ENCODE data around the gene SLC44A5. TPM values are rescaled to one million over a fixed set of nuclear protein-coding genes. Genes with fewer than 3 reads are reported as not detected.

The SLC44A5 gene
- total RNA-seq, 1 donor from 2014 or later, result 15.4 TPM

- DNase-seq, result no peak
- no peaks in the 10 kb centered on the region for H3K9me3 Mint-ChIP-seq (ENCODE audit: unreplicated experiment)
Observed at GRCh38 chr1:75426688-75427087, 184.2 kb downstream of the SLC44A5 start.

GRCh38 chr1:75425001-75425650 is 185.8 kb downstream of the SLC44A5 start:
- TF ChIP-seq CTCF (IDR thresholded peaks at IDR 0.05; ENCODE audit: partially characterized antibody, unreplicated experiment), result no peak
- no peak for DNase-seq
- no peak overlapping the region for H3K27ac Mint-ChIP-seq (ENCODE audit: unreplicated experiment)
- no peak overlapping the region for H3K4me3 Mint-ChIP-seq (ENCODE audit: unreplicated experiment)
- no peaks in the 10 kb centered on the region for H3K9me3 Mint-ChIP-seq (ENCODE audit: unreplicated experiment)
- H3K36me3 Mint-ChIP-seq (ENCODE audit: unreplicated experiment), result no peaks in the 10 kb centered on the region
- H3K27me3 Mint-ChIP-seq (ENCODE audit: unreplicated experiment), result no peaks in the 10 kb centered on the region
- H3K4me1 Mint-ChIP-seq (ENCODE audit: low read depth, unreplicated experiment), result peaks cover 3% of the 10 kb centered on the region

More at GRCh38 chr1:75426688-75427087, 184.2 kb downstream of the SLC44A5 start:
- TF ChIP-seq CTCF (IDR thresholded peaks at IDR 0.05; ENCODE audit: partially characterized antibody, unreplicated experiment), result no peak
- Mint-ChIP-seq H3K4me1 (ENCODE audit: low read depth, unreplicated experiment) (peaks cover 3% of the 10 kb centered on the region), H3K4me3 (ENCODE audit: unreplicated experiment) (no peak overlapping the region), H3K27me3 (ENCODE audit: unreplicated experiment) (peaks cover 2% of the 10 kb centered on the region), H3K27ac (ENCODE audit: unreplicated experiment) (no peak overlapping the region), H3K36me3 (ENCODE audit: unreplicated experiment) (no peaks in the 10 kb centered on the region)

- DNase-seq, result no peak
- no peak overlapping the region for H3K4me3 Mint-ChIP-seq (ENCODE audit: unreplicated experiment)
- H3K27ac Mint-ChIP-seq (ENCODE audit: unreplicated experiment), result no peak overlapping the region
- H3K9me3 Mint-ChIP-seq (ENCODE audit: unreplicated experiment), result no peaks in the 10 kb centered on the region
- peak; percentile 29 for TF ChIP-seq CTCF (IDR thresholded peaks at IDR 0.05; ENCODE audit: partially characterized antibody, unreplicated experiment)
- peaks cover 3% of the 10 kb centered on the region for H3K4me1 Mint-ChIP-seq (ENCODE audit: low read depth, unreplicated experiment)
- H3K36me3 Mint-ChIP-seq (ENCODE audit: unreplicated experiment), result no peaks in the 10 kb centered on the region
- H3K27me3 Mint-ChIP-seq (ENCODE audit: unreplicated experiment), result no peaks in the 10 kb centered on the region
Observed at GRCh38 chr1:75423616-75424015, 187.3 kb downstream of the SLC44A5 start.

- Mint-ChIP-seq H3K27ac (ENCODE audit: unreplicated experiment) (no peak overlapping the region), H3K9me3 (ENCODE audit: unreplicated experiment) (no peaks in the 10 kb centered on the region), H3K4me1 (ENCODE audit: low read depth, unreplicated experiment) (peaks cover 3% of the 10 kb centered on the region), H3K4me3 (ENCODE audit: unreplicated experiment) (no peak overlapping the region), H3K27me3 (ENCODE audit: unreplicated experiment) (no peaks in the 10 kb centered on the region), H3K36me3 (ENCODE audit: unreplicated experiment) (no peaks in the 10 kb centered on the region)
- no peak for TF ChIP-seq CTCF (IDR thresholded peaks at IDR 0.05; ENCODE audit: partially characterized antibody, unreplicated experiment)
- DNase-seq, result no peak
Observed at GRCh38 chr1:75423136-75423535, 187.8 kb downstream of the SLC44A5 start.

GRCh38 chr1:75421371-75421770 is 189.5 kb downstream of the SLC44A5 start:
- Mint-ChIP-seq H3K27me3 (ENCODE audit: unreplicated experiment) (no peaks in the 10 kb centered on the region), H3K4me1 (ENCODE audit: low read depth, unreplicated experiment) (peaks cover 3% of the 10 kb centered on the region), H3K36me3 (ENCODE audit: unreplicated experiment) (no peaks in the 10 kb centered on the region), H3K9me3 (ENCODE audit: unreplicated experiment) (no peaks in the 10 kb centered on the region), H3K27ac (ENCODE audit: unreplicated experiment) (no peak overlapping the region), H3K4me3 (ENCODE audit: unreplicated experiment) (no peak overlapping the region)
- no peak for TF ChIP-seq CTCF (IDR thresholded peaks at IDR 0.05; ENCODE audit: partially characterized antibody, unreplicated experiment)
- DNase-seq, result no peak

All from glutamatergic neuron (in vitro differentiated cells).